Heart right ventricle (tissue), 16 donors: Measurements from ENCODE around the gene ARSJ. TPM values are rescaled to one million over a fixed set of nuclear protein-coding genes. Genes with fewer than 3 reads are reported as not detected.

Experiments
- ATAC-seq, 8 donors: fragments of 200-7000 bp; cut with Tn5 transposase; one replicate each; pipeline ENCODE4 v1.9.1; 2020; ENCODE audit warnings: mild to moderate bottlenecking in 8 of 8, moderate library complexity in 8 of 8, moderate number of reproducible peaks in 1 of 8
- DNase-seq, 2 donors: peaks; one replicate each; pipeline ENCODE4 v3.0.0-alpha.2; 2020
- H3K27ac ChIP-seq, 10 donors: fragments of 200-600 bp; sonication (generic) in 2 of 10; one replicate each; pipeline versions ENCODE4 v1.5.0 to v1.8.0; 2020 to 2022; ENCODE audit warnings: mild to moderate bottlenecking in 3 of 10
- H3K27me3 ChIP-seq, 7 donors: fragments of 200-600 bp; one replicate each; pipeline ENCODE4 v1.8.0; 2021 to 2022; ENCODE audit warnings: mild to moderate bottlenecking in 2 of 7
- H3K36me3 ChIP-seq, 9 donors: fragments of 200-600 bp; sonication (generic) in 1 of 9; one replicate each; pipeline versions ENCODE4 v1.5.0 to v1.8.0; 2020 to 2022; ENCODE audit warnings: mild to moderate bottlenecking in 2 of 9
- H3K4me1 ChIP-seq, 9 donors: fragments of 200-600 bp; sonication (generic) in 1 of 9; one replicate each; pipeline versions ENCODE4 v1.5.0 to v1.8.0; 2020 to 2022; ENCODE audit warnings: mild to moderate bottlenecking in 4 of 9
- H3K4me3 ChIP-seq, 10 donors: fragments of 200-600 bp; sonication (generic) in 2 of 10; one replicate each; pipeline versions ENCODE4 v1.5.0 to v1.8.0; 2020 to 2022; ENCODE audit warnings: mild to moderate bottlenecking in 7 of 10, moderate library complexity in 2 of 10
- H3K9me3 ChIP-seq, 11 donors: fragments of 200-600 bp in 10 of 11; sonication (generic) in 2 of 11; one replicate each; pipeline versions ENCODE4 v1.5.0 to v1.8.0; 2013 to 2022; ENCODE audit warnings: mild to moderate bottlenecking in 2 of 11, control low read depth in 1 of 11, moderate library complexity in 1 of 11
- CTCF ChIP-seq, 9 donors: fragments of 200-600 bp; sonication (generic) in 2 of 9; IDR thresholded peaks; one replicate each; pipeline versions ENCODE4 v1.5.0 to v1.8.0; 2021 to 2022; ENCODE audit warnings: antibody characterized with exemption in 9 of 9, mild to moderate bottlenecking in 5 of 9, moderate library complexity in 1 of 9
- WGBS, 2 donors: extraction: QIAGEN DNeasy Blood & Tissue Kit; methylation state at CpG; one replicate each; pipeline ENCODE4 v1.1.7; 2013; ENCODE audit warnings: inconsistent platforms in 1 of 2; 5-methylcytosine and 5-hydroxymethylcytosine counted together
- intact Hi-C, 10 donors: fragments of 100-400 bp; cut with DNase I; formaldehyde crosslinking; loops; one replicate each; pipeline versions ENCODE4 v1.11.1 to v1.14.2; 2022
- polyA plus RNA-seq, 2 donors: library from polyadenylated mRNA; stranded (reverse); fragments of 200-250 nt; gene quantifications; one replicate each; pipeline ENCODE4 v1.2.3, GENCODE V29; 2013
- total RNA-seq, 10 donors: library from RNA; stranded (reverse); fragmentation: NEBNext Ultra II Directional in 3 of 10; extraction: Animal tissue kit (Norgen Biotek cat#: 25700) in 3 of 10; gene quantifications; one replicate each; pipeline versions ENCODE4 v1.2.1 to v1.2.4, GENCODE V29; 2021 to 2023
- donor health status: Arrhythmogenic right ventricular cardiomyopathy.
- donor health status: ischemic (EF 13 %, LVEDD 7.1; RV severe dilation, severe dysfunction).
- donor health status: healthy with polysubstance abuse.
- donor health status: DM: no; HTN: yes; CAD: no.
- donor health status: DM: no; HTN: no; CAD: no.
- donor health status: ischemic (EF 25% LVEDD 6.9; RV normal size, moderate dysfunction).
- donor health status: ischemic (EF 25% LVEDD 5.7; RV mildly dilated, moderate dysfunction).
- donor health status: healthy.
- donor health status: DM: yes; HTN: yes; CAD: no.
- donor health status: Ischemic cardiomyopathy.
- donor health status: ischemic (EF 35%, LVEDD 5.7; RV mildly dilated, moderate dysfunction).
- donor health status: nonischemic (EF 11% LVEDD 7.7; RV severe dilation, severe dysfunction).
- donor health status: DM: yes; HTN: yes; CAD: no.
- donor health status: PGD.
- donor health status: ischemic (EF 29% LVEDD 5.4; RV normal size, mild dysfunction).
- donor health status: nonischemic (EF 23%, LVEDD 6.1; RV moderate dilation, normal function).

The ARSJ gene
- total and polyA plus RNA-seq, 12 donors = 0.44 to 6.6 (median 1.2) TPM

GRCh38 chr4:113958766-113959538, 20.5 kb downstream of the ARSJ start:
- peaks cover 0 to 12% (median 0%) of the 10 kb centered on the region in 9 donors for H3K4me1 ChIP-seq
- intact Hi-C loops = loop anchor here in 5 of 10 donors (10.0 kb wide), 4 partner anchors 116 to 426 kb away; no protein-coding TSS in a partner anchor
- H3K9me3 ChIP-seq = peaks cover 0 to 6% (median 0%) of the 10 kb centered on the region in 11 donors
- ATAC-seq = peak in 4 of 8 donors; percentile 46 to 64 (median 60)
- 60 to 66% methylated on average over 8 of the region's 8 CpGs for WGBS, 2 donors
- H3K36me3 ChIP-seq = no peaks in the 10 kb centered on the region
- no peak for TF ChIP-seq CTCF (IDR thresholded peaks at IDR 0.05)
- H3K27me3 ChIP-seq = peaks cover 0 to 7% (median 0%) of the 10 kb centered on the region in 7 donors
- peak overlapping the region in 2 of 10 donors; percentile 9 to 21 for H3K27ac ChIP-seq
- no peak for DNase-seq
- no peak overlapping the region for H3K4me3 ChIP-seq

GRCh38 chr4:113957956-113958355, 21.5 kb downstream of the ARSJ start:
- no peak for DNase-seq
- TF ChIP-seq CTCF (IDR thresholded peaks at IDR 0.05) = no peak

GRCh38 chr4:113955948-113956347, 23.5 kb downstream of the ARSJ start:
- TF ChIP-seq CTCF (IDR thresholded peaks at IDR 0.05) = no peak
- Histone ChIP-seq H3K4me3 (no peak overlapping the region), H3K27ac (no peak overlapping the region), H3K36me3 (no peaks in the 10 kb centered on the region), H3K27me3 (peaks cover 0 to 16% (median 0%) of the 10 kb centered on the region in 7 donors), H3K9me3 (no peaks in the 10 kb centered on the region), H3K4me1 (peaks cover 0 to 26% (median 11%) of the 10 kb centered on the region in 9 donors)
- DNase-seq = no peak
- 91 to 92% methylated on average over 3 of the region's 3 CpGs for WGBS, 2 donors
- intact Hi-C loops = loop anchor here in 5 of 10 donors (10.0 kb wide), 4 partner anchors 119 to 429 kb away; no protein-coding TSS in a partner anchor
- no peak for ATAC-seq

More at GRCh38 chr4:113957956-113958355, 21.5 kb downstream of the ARSJ start:
- Histone ChIP-seq H3K27me3 (peaks cover 0 to 16% (median 0%) of the 10 kb centered on the region in 7 donors), H3K27ac (no peak overlapping the region), H3K4me1 (peaks cover 0 to 12% (median 0%) of the 10 kb centered on the region in 9 donors), H3K36me3 (no peaks in the 10 kb centered on the region), H3K9me3 (no peaks in the 10 kb centered on the region), H3K4me3 (no peak overlapping the region)
- ATAC-seq = peak in 3 of 8 donors; percentile 18 to 58 (median 53)
- intact Hi-C loops = loop anchor here in 5 of 10 donors (10.0 kb wide), 4 partner anchors 117 to 427 kb away; no protein-coding TSS in a partner anchor
- WGBS, 2 donors = 83 to 87% methylated on average over 3 of the region's 3 CpGs

DNA sequence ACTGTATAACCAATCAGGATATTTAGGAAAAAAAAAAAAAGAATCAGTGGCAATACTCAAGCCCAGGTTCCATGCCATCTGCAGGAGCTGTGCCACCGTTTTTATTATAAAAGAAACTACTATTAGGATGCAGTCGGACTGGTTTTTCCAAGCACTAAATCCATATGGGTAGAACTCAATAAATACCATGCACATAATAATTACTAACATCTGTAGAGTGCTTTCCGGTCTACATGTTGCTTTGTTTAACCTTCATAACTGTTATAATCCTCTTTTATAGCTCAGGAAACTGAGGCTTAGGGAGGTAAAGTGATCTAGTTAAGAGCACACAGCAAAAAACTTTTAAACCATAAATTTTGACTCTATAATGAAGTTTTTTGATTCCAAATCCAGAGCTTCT, 24.0 kb downstream of the ARSJ start:
- peaks cover 0 to 31% (median 12%) of the 10 kb centered on the region in 9 donors for H3K4me1 ChIP-seq
- H3K4me3 ChIP-seq = no peak overlapping the region
- ATAC-seq (no peak), DNase-seq (no peak)
- peaks cover 0 to 16% (median 0%) of the 10 kb centered on the region in 7 donors for H3K27me3 ChIP-seq
- TF ChIP-seq CTCF (IDR thresholded peaks at IDR 0.05) = no peak
- H3K9me3 ChIP-seq = no peaks in the 10 kb centered on the region
- WGBS, 2 donors = 93 to 95% methylated on average over 3 of the region's 3 CpGs
- intact Hi-C loops = loop anchor here in 5 of 10 donors (10.0 kb wide), 4 partner anchors 119 to 429 kb away; no protein-coding TSS in a partner anchor
- no peak overlapping the region for H3K27ac ChIP-seq
- H3K36me3 ChIP-seq = no peaks in the 10 kb centered on the region
